HEK293 (cell line): ENCODE data around the gene PCDHGA5.
A peak's percentile ranks its signal among the peaks of the same experiment; 100 is the strongest.
"Not testable (repeated sequence)": the region's sequence is repeated elsewhere in the genome, so short reads cannot be mapped to it uniquely, and the experiment has no call there.

Experiments used
- CTCF ChIP-seq: fragments of 450-650 bp; formaldehyde crosslinking; IDR thresholded peaks from 2 replicates; pipeline ENCODE4 v1.5.1; 2016; ENCODE audit warnings: missing biosample characterization, missing genetic modification characterization
- EGR2 ChIP-seq: fragments of 450-650 bp; formaldehyde crosslinking; IDR thresholded peaks from 2 replicates; pipeline ENCODE4 v1.5.1; 2016; ENCODE audit warnings: low read depth, missing biosample characterization, missing genetic modification characterization
- REST ChIP-seq: fragments of 450-650 bp; formaldehyde crosslinking; IDR thresholded peaks from 2 replicates; pipeline ENCODE4 v1.5.1; 2016; ENCODE audit warnings: missing biosample characterization, missing genetic modification characterization
- SETDB1 ChIP-seq: IDR thresholded peaks from one replicate; pipeline ENCODE4 v1.6.1; 2017; ENCODE audit warnings: mild to moderate bottlenecking, low read length, moderate library complexity, mixed read lengths; ENCODE audit not compliant: insufficient read length
- ZNF280D ChIP-seq: fragments of 450-650 bp; formaldehyde crosslinking; IDR thresholded peaks from 2 replicates; pipeline ENCODE4 v1.5.1; 2016; ENCODE audit warnings: missing biosample characterization, missing genetic modification characterization
- ZNF302 ChIP-seq: fragments of 450-650 bp; formaldehyde crosslinking; IDR thresholded peaks from 2 replicates; pipeline ENCODE4 v1.5.1; 2016; ENCODE audit warnings: missing biosample characterization, missing genetic modification characterization, low read depth
- ZNF394 ChIP-seq: fragments of 450-650 bp; formaldehyde crosslinking; IDR thresholded peaks from 2 replicates; pipeline ENCODE4 v1.5.1; 2016; ENCODE audit warnings: missing biosample characterization, missing genetic modification characterization, mild to moderate bottlenecking, moderate library complexity, borderline replicate concordance
- ZNF514 ChIP-seq: fragments of 450-650 bp; formaldehyde crosslinking; IDR thresholded peaks from 2 replicates; pipeline ENCODE4 v1.5.1; 2016; ENCODE audit warnings: missing biosample characterization, missing genetic modification characterization
- ZNF561 ChIP-seq: fragments of 450-650 bp; IDR thresholded peaks from 2 replicates; pipeline ENCODE4 v1.5.1; 2018; ENCODE audit warnings: missing biosample characterization, missing genetic modification characterization, borderline replicate concordance
- ZNF600 ChIP-seq: fragments of 450-650 bp; formaldehyde crosslinking; IDR thresholded peaks from 2 replicates; pipeline ENCODE4 v1.5.1; 2016; ENCODE audit warnings: missing biosample characterization, missing genetic modification characterization

- TF ChIP-seq ZNF514 (tag by site-specific recombination); ZNF394 (tag by site-specific recombination); ZNF561; ZNF302 (tag by site-specific recombination); ZNF280D (tag by site-specific recombination); REST; SETDB1; EGR2 (tag by site-specific recombination): not testable (repeated sequence)
- TF ChIP-seq CTCF (tag by site-specific recombination) (0 out of 2 replicates have a peak, but pooled peaks have one; percentile 37), ZNF600 (tag by site-specific recombination) (peak; percentile 43; the same call in 1 of the 2 replicates)
These were observed 34.0 kb downstream of the PCDHGA5 start, which contains the start of gene PCDHGB5 for GRCh38 chr5:141397756-141398551.
